Measurements from ENCODE around the gene SESTD1.

DNA sequence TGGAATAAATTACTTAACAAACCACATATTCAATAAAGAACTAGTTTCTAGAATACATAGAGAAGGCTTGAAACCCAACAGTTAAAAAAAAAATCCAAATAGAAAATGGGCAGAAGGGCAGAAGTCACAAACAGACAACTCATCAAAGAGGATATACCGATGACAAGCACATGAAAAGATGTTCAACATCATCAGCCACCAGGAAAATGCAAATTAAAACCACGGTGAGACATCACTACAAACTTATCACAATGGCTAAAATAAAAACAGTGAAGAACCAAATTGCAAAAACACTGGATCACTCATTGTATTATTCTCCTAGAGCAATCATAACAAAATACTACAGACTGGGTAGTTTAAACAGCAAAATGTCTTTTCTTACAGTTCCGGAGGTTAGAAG, 14.5 kb downstream of the SESTD1 start:
- TF ChIP-seq POLR2A (IDR thresholded peaks at IDR 0.05; ENCODE audit: low read length) (no peak), SMC3 (IDR thresholded peaks at IDR 0.05) (no peak), MYC (IDR thresholded peaks at IDR 0.05; ENCODE audit: borderline replicate concordance, low read length) (no peak), KDM1A (IDR thresholded peaks at IDR 0.05; ENCODE audit: low read depth) (no peak)
- TF ChIP-seq, protein P1, sequence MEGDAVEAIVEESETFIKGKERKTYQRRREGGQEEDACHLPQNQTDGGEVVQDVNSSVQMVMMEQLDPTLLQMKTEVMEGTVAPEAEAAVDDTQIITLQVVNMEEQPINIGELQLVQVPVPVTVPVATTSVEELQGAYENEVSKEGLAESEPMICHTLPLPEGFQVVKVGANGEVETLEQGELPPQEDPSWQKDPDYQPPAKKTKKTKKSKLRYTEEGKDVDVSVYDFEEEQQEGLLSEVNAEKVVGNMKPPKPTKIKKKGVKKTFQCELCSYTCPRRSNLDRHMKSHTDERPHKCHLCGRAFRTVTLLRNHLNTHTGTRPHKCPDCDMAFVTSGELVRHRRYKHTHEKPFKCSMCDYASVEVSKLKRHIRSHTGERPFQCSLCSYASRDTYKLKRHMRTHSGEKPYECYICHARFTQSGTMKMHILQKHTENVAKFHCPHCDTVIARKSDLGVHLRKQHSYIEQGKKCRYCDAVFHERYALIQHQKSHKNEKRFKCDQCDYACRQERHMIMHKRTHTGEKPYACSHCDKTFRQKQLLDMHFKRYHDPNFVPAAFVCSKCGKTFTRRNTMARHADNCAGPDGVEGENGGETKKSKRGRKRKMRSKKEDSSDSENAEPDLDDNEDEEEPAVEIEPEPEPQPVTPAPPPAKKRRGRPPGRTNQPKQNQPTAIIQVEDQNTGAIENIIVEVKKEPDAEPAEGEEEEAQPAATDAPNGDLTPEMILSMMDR (IDR thresholded peaks at IDR 0.05): no peak
- TF ChIP-seq, protein P2, sequence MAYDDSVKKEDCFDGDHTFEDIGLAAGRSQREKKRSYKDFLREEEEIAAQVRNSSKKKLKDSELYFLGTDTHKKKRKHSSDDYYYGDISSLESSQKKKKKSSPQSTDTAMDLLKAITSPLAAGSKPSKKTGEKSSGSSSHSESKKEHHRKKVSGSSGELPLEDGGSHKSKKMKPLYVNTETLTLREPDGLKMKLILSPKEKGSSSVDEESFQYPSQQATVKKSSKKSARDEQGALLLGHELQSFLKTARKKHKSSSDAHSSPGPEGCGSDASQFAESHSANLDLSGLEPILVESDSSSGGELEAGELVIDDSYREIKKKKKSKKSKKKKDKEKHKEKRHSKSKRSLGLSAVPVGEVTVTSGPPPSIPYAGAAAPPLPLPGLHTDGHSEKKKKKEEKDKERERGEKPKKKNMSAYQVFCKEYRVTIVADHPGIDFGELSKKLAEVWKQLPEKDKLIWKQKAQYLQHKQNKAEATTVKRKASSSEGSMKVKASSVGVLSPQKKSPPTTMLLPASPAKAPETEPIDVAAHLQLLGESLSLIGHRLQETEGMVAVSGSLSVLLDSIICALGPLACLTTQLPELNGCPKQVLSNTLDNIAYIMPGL (CRISPR knock-in tag; IDR thresholded peaks at IDR 0.05; ENCODE audit: borderline replicate concordance): no peak
